ENCODE data around the gene HES7. TPM values are rescaled to one million over a fixed set of nuclear protein-coding genes. Genes with fewer than 3 reads are reported as not detected.
A peak's percentile ranks its signal among the peaks of the same experiment; 100 is the strongest.

Gene HES7
- total and polyA plus RNA-seq, 3 experiments from 2014 or later = 1.6 to 1.8 TPM; not detected in 1

- no peak overlapping the region for H3K4me3 Mint-ChIP-seq
- H3K4me3 ChIP-seq (ENCODE audit: low read length) = no peak overlapping the region
- H3K27ac Mint-ChIP-seq = no peak overlapping the region
- H3K27me3 ChIP-seq (ENCODE audit: insufficient read depth, low read length, poor library complexity, severe bottlenecking) = peaks cover 5% of the 10 kb centered on the region
- CTCF ChIA-PET = interaction anchor here (1.7 to 9.6 kb wide), 6 partner anchors 11 to 28 kb away, joined by 9 to 97 read pairs (median 25); partner anchors contain the start of gene ALOXE3
- POLR2A ChIA-PET = interaction anchor here (0.9 kb wide), 1 partner anchor 10 kb away, joined by 3 read pairs; no protein-coding TSS in a partner anchor
- no peaks in the 10 kb centered on the region for H3K36me3 ChIP-seq (ENCODE audit: insufficient read depth, low read length)
- no peak overlapping the region for H3K27ac ChIP-seq (ENCODE audit: low read depth, low read length)
- no peaks in the 10 kb centered on the region for H3K9me3 ChIP-seq (ENCODE audit: low read length)
- H3K36me3 Mint-ChIP-seq = no peaks in the 10 kb centered on the region
- H3K4me1 Mint-ChIP-seq = peaks cover 6 to 7% (median 7%) of the 10 kb centered on the region in 3 donors
- H3K27me3 Mint-ChIP-seq = peaks cover 32 to 46% of the 10 kb centered on the region in 2 donors
- no peaks in the 10 kb centered on the region for H3K9me3 Mint-ChIP-seq
- H3K4me1 ChIP-seq (ENCODE audit: insufficient read depth, low read length) = peaks cover 2% of the 10 kb centered on the region
- no peak for DNase-seq
Observed at GRCh38 chr17:8089728-8090127, 34.2 kb downstream of the HES7 start.

DNA sequence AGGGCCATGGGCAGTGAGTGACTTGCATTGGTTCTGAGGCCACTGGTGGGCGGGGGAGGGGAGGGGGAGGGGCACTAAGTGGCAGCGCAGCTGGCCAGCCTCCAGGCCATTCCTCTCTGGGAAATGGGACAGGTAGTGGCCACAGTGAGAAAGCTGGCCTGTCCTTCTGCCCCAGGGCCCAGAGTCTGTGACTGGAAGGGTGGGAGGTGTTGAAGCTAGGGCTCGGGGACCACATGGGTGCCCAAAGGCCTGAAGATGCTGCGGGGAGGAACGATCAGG is 36.0 kb downstream of the HES7 start:
- CTCF ChIA-PET = interaction anchor here (1.0 to 9.6 kb wide), 5 partner anchors 9 to 213 kb away, joined by 3 to 97 read pairs (median 9); partner anchors contain the start of gene ALOXE3
- no peak overlapping the region for H3K27ac Mint-ChIP-seq
- no peak for DNase-seq
- no peaks in the 10 kb centered on the region for H3K36me3 Mint-ChIP-seq
- no peaks in the 10 kb centered on the region for H3K4me1 Mint-ChIP-seq
- H3K27ac ChIP-seq (ENCODE audit: low read depth, low read length) = no peak overlapping the region
- peaks cover 5% of the 10 kb centered on the region for H3K27me3 ChIP-seq (ENCODE audit: insufficient read depth, low read length, poor library complexity, severe bottlenecking)
- H3K4me3 ChIP-seq (ENCODE audit: low read length) = no peak overlapping the region
- H3K4me3 Mint-ChIP-seq = no peak overlapping the region
- POLR2A ChIA-PET = no interaction called here
- no peaks in the 10 kb centered on the region for H3K9me3 ChIP-seq (ENCODE audit: low read length)
- peaks cover 27 to 46% of the 10 kb centered on the region in 2 donors for H3K27me3 Mint-ChIP-seq
- no peaks in the 10 kb centered on the region for H3K36me3 ChIP-seq (ENCODE audit: insufficient read depth, low read length)
- no peaks in the 10 kb centered on the region for H3K9me3 Mint-ChIP-seq
- H3K4me1 ChIP-seq (ENCODE audit: insufficient read depth, low read length) = no peaks in the 10 kb centered on the region

DNA sequence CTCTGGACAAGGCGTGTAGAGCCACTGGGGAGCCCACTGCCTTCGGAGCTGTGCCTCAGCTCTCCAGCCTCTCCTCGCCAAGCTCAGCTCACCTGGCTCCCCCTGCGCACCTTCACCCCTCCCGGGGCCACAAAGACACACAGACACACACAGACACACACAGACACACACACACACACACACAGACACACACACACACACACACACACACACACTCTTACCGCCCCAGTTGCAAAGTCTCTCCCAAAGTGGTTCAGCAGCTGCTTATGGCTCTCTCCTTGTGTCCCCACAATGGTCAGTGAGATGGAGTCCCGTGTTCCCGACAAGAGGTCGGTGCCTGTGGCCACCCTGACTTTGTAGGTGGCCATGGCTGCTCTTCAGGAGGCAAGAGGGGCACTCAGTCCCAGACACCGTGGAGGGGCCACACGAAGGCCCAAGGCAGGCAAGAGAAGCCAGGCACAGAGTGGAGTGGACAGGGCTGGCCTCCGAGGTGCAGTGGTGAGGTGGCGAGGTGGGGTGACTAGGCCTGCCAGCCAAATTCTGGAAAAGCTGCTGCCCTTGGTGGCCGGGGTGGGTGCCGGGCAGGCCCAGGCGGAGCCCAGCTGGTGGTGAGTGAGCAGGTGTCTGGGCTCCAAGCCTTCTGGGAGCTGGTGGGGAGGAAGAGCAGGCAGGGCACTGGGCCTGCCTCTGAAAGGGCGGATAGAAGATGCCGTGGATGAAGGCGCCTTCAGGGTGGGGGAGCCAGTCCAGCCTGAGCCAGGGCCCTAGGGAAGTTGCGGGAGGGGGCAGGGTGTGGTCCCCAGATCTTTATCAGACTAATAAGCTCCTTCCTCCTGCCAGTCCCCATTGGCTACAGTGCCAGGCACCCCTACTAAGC is 36.6 kb downstream of the HES7 start, which contains the start of gene ALOX12B:
TSS of gene ALOX12B (minus strand) at position 642 of the 877 bp plus-strand sequence. CDS start at position 368, 274 bp downstream.
- Histone ChIP-seq H3K27me3 (ENCODE audit: insufficient read depth, low read length, poor library complexity, severe bottlenecking) (peaks cover 5% of the 10 kb centered on the region), H3K4me3 (ENCODE audit: low read length) (no peak within 1 kb of the TSS), H3K9me3 (ENCODE audit: low read length) (no peaks in the 10 kb centered on the region), H3K4me1 (ENCODE audit: insufficient read depth, low read length) (no peaks in the 10 kb centered on the region), H3K27ac (ENCODE audit: low read depth, low read length) (no peak within 1 kb of the TSS), H3K36me3 (ENCODE audit: insufficient read depth, low read length) (no peaks in the 10 kb centered on the region)
- DNase-seq = no peak
- ChIA-PET CTCF (interaction anchor here (1.0 to 9.6 kb wide), 7 partner anchors 8 to 214 kb away, joined by 3 to 97 read pairs (median 5); partner anchors contain the start of gene ALOXE3), POLR2A (no interaction called here)
- Mint-ChIP-seq H3K27me3 (peaks cover 24 to 42% of the 10 kb centered on the region in 2 donors), H3K4me1 (no peaks in the 10 kb centered on the region), H3K27ac (no peak within 1 kb of the TSS), H3K9me3 (no peaks in the 10 kb centered on the region), H3K36me3 (no peaks in the 10 kb centered on the region), H3K4me3 (no peak within 1 kb of the TSS)

DNA sequence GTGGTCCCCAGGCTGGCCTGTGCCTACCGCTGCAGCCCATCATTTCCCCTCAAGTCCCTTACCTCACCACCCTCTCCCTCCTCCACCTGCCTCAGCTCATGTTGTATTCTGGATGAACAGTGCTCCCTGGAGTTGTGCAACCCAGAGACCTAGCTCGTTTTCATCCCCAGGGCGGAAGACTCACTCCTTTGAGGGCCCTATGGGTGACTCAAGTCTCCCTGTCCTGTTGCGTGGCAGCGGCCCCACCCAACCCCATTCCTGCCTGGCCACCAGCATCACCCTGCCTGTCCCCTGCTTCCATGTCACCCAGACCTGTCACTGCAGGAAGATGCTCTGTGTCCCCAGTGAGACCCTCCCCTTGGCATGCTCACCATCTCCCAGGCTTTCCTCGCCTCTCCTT is 39.7 kb downstream of the HES7 start:
- no peak for DNase-seq
- H3K4me3 Mint-ChIP-seq = no peak overlapping the region
- H3K27me3 Mint-ChIP-seq = peaks cover 14 to 16% of the 10 kb centered on the region in 2 donors
- Histone ChIP-seq H3K4me1 (ENCODE audit: insufficient read depth, low read length) (peaks cover 9% of the 10 kb centered on the region), H3K9me3 (ENCODE audit: low read length) (no peaks in the 10 kb centered on the region), H3K27me3 (ENCODE audit: insufficient read depth, low read length, poor library complexity, severe bottlenecking) (peaks cover 3% of the 10 kb centered on the region), H3K36me3 (ENCODE audit: insufficient read depth, low read length) (no peaks in the 10 kb centered on the region), H3K4me3 (ENCODE audit: low read length) (no peak overlapping the region), H3K27ac (ENCODE audit: low read depth, low read length) (no peak overlapping the region)
- peaks cover under 1 to 15% (median 11%) of the 10 kb centered on the region in 3 donors for H3K4me1 Mint-ChIP-seq
- H3K9me3 Mint-ChIP-seq = no peaks in the 10 kb centered on the region
- peak overlapping the region in 1 of 8 donors; percentile 42 for H3K27ac Mint-ChIP-seq
- H3K36me3 Mint-ChIP-seq = peaks cover 0 to 6% (median 0%) of the 10 kb centered on the region in 3 donors
- POLR2A ChIA-PET = no interaction called here
- CTCF ChIA-PET = interaction anchor here (0.6 to 3.1 kb wide), 7 partner anchors 10 to 222 kb away, joined by 3 to 11 read pairs (median 4); partner anchors contain the start of gene ALOXE3

GRCh38 chr17:8082292-8082691 is 41.6 kb downstream of the HES7 start:
- peaks cover 4 to 18% (median 14%) of the 10 kb centered on the region in 3 donors for H3K4me1 Mint-ChIP-seq
- Histone ChIP-seq H3K4me3 (ENCODE audit: low read length) (no peak overlapping the region), H3K27me3 (ENCODE audit: insufficient read depth, low read length, poor library complexity, severe bottlenecking) (no peaks in the 10 kb centered on the region), H3K27ac (ENCODE audit: low read depth, low read length) (no peak overlapping the region), H3K36me3 (ENCODE audit: insufficient read depth, low read length) (no peaks in the 10 kb centered on the region), H3K9me3 (ENCODE audit: low read length) (no peaks in the 10 kb centered on the region), H3K4me1 (ENCODE audit: insufficient read depth, low read length) (peaks cover 15% of the 10 kb centered on the region)
- peaks cover 0 to 6% (median 0%) of the 10 kb centered on the region in 3 donors for H3K36me3 Mint-ChIP-seq
- peaks cover 7 to 9% of the 10 kb centered on the region in 2 donors for H3K27me3 Mint-ChIP-seq
- no peak for DNase-seq
- H3K4me3 Mint-ChIP-seq = peak overlapping the region in 1 of 7 donors; percentile 24
- POLR2A ChIA-PET = no interaction called here
- H3K9me3 Mint-ChIP-seq = no peaks in the 10 kb centered on the region
- CTCF ChIA-PET = interaction anchor here (3.1 kb wide), 1 partner anchor 12 kb away, joined by 11 read pairs; no protein-coding TSS in a partner anchor
- no peak overlapping the region for H3K27ac Mint-ChIP-seq

- Mint-ChIP-seq H3K27ac (peak overlapping the region in 1 of 8 donors; percentile 12), H3K9me3 (no peaks in the 10 kb centered on the region), H3K4me3 (peak overlapping the region in 1 of 7 donors; percentile 20)
Observed at GRCh38 chr17:8081876-8082275, 42.0 kb downstream of the HES7 start.

DNA sequence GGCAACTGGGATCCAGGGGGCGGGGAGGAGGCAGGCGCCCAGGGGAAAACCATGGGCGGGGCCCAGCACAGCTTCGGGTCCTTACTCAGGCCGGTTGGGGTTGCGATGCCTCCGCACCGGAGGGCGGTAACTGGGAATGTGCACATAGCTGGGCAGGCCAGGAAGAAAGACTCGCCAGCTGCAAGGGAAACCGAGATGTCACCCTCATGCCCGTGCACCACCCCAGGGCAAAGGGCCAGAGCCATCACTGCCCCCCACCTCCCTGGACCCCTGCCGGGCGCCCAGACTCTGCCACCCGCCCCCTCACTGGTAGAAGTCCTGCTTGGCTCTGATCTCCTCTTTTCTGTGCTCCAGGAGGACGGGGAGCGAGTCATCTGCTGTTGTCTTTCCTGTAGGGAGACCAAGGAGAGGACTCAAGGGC is 43.1 kb downstream of the HES7 start:
- peaks cover 5% of the 10 kb centered on the region in 2 donors for H3K27me3 Mint-ChIP-seq
- CTCF ChIA-PET = interaction anchor here (0.7 to 3.2 kb wide), 8 partner anchors 11 to 215 kb away, joined by 3 to 25 read pairs (median 5); partner anchors contain the start of gene SLC25A35
- no peak for DNase-seq
- Histone ChIP-seq H3K27me3 (ENCODE audit: insufficient read depth, low read length, poor library complexity, severe bottlenecking) (no peaks in the 10 kb centered on the region), H3K4me1 (ENCODE audit: insufficient read depth, low read length) (peaks cover 15% of the 10 kb centered on the region), H3K9me3 (ENCODE audit: low read length) (no peaks in the 10 kb centered on the region), H3K4me3 (ENCODE audit: low read length) (no peak overlapping the region), H3K36me3 (ENCODE audit: insufficient read depth, low read length) (no peaks in the 10 kb centered on the region), H3K27ac (ENCODE audit: low read depth, low read length) (no peak overlapping the region)
- POLR2A ChIA-PET = no interaction called here
- peaks cover 0 to 6% (median 0%) of the 10 kb centered on the region in 3 donors for H3K36me3 Mint-ChIP-seq
- no peaks in the 10 kb centered on the region for H3K9me3 Mint-ChIP-seq
- peaks cover 4 to 18% (median 14%) of the 10 kb centered on the region in 3 donors for H3K4me1 Mint-ChIP-seq
- peak overlapping the region in 5 of 7 donors; percentile 20 to 93 (median 60) for H3K4me3 Mint-ChIP-seq
- H3K27ac Mint-ChIP-seq = no peak overlapping the region

More at GRCh38 chr17:8081876-8082275, 42.0 kb downstream of the HES7 start:
- peaks cover 15% of the 10 kb centered on the region for H3K4me1 ChIP-seq (ENCODE audit: insufficient read depth, low read length)
- Mint-ChIP-seq H3K27me3 (peaks cover 6 to 9% of the 10 kb centered on the region in 2 donors), H3K4me1 (peaks cover 4 to 18% (median 14%) of the 10 kb centered on the region in 3 donors), H3K36me3 (peaks cover 0 to 6% (median 0%) of the 10 kb centered on the region in 3 donors)
- H3K36me3 ChIP-seq (ENCODE audit: insufficient read depth, low read length) = no peaks in the 10 kb centered on the region
- CTCF ChIA-PET = interaction anchor here (1.5 to 3.1 kb wide), 2 partner anchors 10 to 12 kb away, joined by 5 to 11 read pairs; no protein-coding TSS in a partner anchor
- H3K9me3 ChIP-seq (ENCODE audit: low read length) = no peaks in the 10 kb centered on the region
- H3K27me3 ChIP-seq (ENCODE audit: insufficient read depth, low read length, poor library complexity, severe bottlenecking) = no peaks in the 10 kb centered on the region
- no peak overlapping the region for H3K4me3 ChIP-seq (ENCODE audit: low read length)
- H3K27ac ChIP-seq (ENCODE audit: low read depth, low read length) = no peak overlapping the region
- DNase-seq = no peak
- POLR2A ChIA-PET = no interaction called here
